ENCODE measurements around the gene COG2.
"Not testable (repeated sequence)": the region's sequence is repeated elsewhere in the genome, so short reads cannot be mapped to it uniquely, and the experiment has no call there.

COG2 gene

DNA sequence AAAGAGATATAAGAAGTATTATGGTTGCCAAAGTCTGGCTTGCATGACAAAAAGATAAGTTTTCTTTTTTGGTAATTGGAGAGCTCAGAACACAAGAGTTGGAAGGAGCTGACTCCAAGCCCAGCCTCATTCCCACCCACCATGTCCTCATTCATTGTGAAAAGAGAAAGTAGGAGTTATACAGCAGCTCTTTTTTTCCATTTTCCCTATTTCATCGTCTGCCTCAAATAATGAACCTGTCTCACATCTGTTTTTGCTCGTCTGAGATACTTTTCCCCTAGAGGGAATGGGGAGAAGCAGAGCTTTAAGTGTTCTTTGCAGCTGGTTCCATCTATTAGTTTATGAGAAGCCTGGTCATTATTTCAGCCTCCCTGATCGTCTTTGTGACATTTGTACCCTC lies 36.9 kb downstream of the COG2 start:
- no peak for DNase-seq (ENCODE audit: low read depth)

- DNase-seq (ENCODE audit: low read depth): no peak
Observed at GRCh38 chr1:230679825-230680224, 37.5 kb downstream of the COG2 start.

DNA sequence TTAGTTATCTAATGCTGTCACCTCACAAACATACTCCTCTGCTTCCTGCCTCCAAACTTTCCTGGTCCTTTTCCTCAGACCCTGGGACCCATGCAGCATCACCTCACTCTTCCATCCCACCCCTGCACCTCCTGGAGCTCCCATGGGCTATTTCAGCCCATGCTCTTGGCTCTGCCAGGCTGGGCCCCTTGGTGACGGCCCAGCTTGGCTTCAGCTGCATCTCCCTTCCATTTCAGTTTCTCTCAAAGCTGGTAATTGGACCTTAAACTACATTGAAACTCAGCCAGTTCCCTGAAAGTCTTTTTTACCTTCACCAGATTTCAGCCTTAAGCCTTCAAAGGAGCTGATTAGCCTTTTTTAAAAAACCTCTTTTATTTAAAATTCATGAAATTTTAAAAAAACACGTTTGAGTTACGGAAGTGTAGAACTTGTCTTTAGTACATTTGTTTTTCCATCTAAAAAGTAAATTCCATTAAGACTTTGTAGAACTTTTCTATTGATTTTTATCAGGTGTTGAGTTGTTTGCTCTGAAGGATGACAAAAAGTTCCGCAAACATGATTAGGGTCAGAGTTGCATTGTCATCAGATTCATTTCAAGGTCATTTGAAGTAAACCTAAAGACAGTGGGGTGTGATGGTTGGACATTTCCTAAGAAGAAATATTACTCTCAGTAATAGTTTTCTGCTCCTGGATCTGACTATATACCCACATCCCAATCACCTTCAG lies 38.2 kb downstream of the COG2 start:
- DNase-seq (ENCODE audit: low read depth): no peak

- peak; percentile 89 for DNase-seq (ENCODE audit: low read depth)
Observed at GRCh38 chr1:230681599-230681998, 39.3 kb downstream of the COG2 start.

- no peak for DNase-seq (ENCODE audit: low read depth)
Observed at GRCh38 chr1:230682274-230682673, 40.0 kb downstream of the COG2 start.

DNA sequence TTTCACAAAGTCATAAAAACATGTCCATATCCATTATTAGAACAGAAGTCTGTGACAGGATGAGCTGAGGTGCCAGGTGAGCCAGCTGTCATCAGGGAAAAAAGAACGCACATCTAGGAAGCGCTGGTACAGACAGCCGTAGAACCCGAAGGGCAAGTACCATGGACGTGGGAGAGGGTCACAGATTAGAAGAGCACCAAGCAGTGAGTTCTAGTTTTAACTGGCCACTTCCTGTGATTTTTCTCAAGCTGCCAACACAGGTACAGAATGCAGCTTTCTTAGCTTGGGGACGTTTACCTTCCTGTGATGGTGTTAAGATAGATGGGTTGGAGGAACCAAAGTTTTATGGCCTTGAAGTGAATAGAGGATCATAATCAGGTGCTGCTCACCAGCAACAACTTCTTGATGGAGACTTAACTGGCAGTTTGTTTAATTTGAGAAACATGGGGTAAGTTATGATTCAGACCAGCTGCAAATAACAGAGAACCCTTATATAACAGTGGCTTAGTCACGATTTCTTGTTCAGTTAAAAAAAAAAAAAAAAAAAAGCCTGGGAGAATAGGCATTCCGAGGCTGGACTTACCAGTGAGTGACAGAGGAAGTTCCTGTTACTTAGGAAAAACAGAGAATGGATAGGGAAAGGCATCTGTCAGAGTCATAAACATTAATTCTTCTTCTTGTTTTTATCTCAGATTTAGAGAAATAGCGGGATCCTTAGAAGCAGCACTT lies 40.8 kb downstream of the COG2 start:
- peak; percentile 67 for DNase-seq (ENCODE audit: low read depth)

DNA sequence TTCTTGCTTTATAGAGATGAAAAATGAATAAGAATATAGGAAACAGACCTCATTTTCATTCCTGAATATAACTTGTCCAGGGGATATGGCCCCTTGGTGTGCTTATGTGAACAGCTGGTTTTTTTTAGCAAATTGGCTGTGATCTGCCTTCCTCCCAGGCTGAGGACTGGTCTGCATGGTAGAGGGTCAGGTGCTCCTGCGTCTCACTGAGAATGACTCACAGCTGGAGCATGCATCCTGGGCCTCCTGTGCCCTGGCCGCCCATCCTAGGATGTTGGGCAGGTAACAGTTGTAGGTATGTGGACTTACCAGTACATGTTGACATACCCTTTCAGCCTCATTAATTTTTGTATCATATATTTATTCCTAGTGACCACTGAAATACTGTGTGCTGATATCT lies 41.9 kb downstream of the COG2 start:
- DNase-seq (ENCODE audit: low read depth): no peak

DNA sequence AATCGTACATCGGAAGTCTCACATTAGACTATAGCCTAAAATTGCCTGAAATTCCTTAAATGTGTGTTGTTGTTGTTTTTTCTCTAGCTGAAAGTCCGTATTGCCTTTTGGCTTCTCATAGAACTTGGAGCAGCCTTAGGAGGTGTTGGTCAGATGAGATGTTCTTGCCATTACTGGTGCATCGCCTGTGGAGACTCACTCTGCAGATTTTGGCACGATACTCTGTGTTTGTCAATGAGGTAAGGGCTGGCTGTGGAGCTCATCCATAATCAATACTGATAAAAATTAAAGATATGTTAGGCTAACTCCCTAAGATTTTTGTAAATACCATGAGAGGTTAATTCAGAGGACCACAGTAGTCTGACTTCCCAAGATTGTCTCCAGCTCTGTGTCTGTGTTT lies 42.7 kb downstream of the COG2 start:
- DNase-seq (ENCODE audit: low read depth): no peak

GRCh38 chr1:230686747-230687146 lies 44.5 kb downstream of the COG2 start:
- DNase-seq (ENCODE audit: low read depth): no peak

- DNase-seq (ENCODE audit: low read depth): no peak
Observed at GRCh38 chr1:230690101-230690500, 47.8 kb downstream of the COG2 start.

GRCh38 chr1:230691615-230692014 lies 49.3 kb downstream of the COG2 start:
- DNase-seq (ENCODE audit: low read depth): no peak

DNA sequence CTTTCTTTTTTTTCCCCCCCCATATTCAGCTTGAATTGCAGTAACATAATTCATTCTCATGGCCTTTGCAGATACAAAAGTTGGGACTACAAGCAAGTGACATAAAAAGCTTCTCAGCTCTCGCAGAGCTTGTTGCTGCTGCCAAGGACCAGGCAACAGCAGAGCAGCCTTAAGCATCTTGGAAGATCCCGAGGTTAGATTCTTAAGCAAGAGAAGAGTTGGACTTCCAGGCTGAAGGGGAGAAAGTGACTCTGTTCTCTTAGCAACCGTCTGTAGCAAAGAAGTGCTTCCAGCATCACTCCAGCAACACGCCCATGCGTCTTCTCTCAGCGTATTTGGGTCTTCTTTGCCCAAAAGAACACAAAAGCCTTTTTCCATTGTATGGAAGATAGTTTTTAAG lies 50.9 kb downstream of the COG2 start:
- DNase-seq (ENCODE audit: low read depth): no peak

GRCh38 chr1:230693777-230694176 lies 51.5 kb downstream of the COG2 start:
- DNase-seq (ENCODE audit: low read depth): no peak

- no peak for DNase-seq (ENCODE audit: low read depth)
Observed at GRCh38 chr1:230694464-230694863, 52.2 kb downstream of the COG2 start.

DNA sequence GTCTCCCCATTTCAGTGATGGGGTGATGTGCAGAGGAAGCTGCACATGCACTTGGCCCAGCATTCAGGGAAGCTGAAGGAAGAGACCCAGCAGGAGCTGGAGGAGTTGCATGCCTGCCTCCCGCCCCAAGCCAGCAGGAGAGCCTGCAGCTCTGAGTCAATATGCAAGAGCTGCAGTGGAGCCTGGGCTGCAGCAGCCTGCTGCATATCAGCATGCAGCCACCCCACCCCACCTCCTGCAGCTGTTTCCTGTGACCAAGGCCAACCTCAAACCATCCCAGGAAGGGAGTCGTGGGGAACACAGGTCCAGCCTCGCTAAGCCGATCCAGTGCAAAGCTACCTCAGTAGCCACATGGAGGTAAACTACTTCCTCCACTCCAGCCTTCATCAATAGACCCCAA lies 52.7 kb downstream of the COG2 start:
- DNase-seq (ENCODE audit: low read depth): no peak

GRCh38 chr1:230696218-230696617 lies 53.9 kb downstream of the COG2 start:
- DNase-seq (ENCODE audit: low read depth): no peak

DNA sequence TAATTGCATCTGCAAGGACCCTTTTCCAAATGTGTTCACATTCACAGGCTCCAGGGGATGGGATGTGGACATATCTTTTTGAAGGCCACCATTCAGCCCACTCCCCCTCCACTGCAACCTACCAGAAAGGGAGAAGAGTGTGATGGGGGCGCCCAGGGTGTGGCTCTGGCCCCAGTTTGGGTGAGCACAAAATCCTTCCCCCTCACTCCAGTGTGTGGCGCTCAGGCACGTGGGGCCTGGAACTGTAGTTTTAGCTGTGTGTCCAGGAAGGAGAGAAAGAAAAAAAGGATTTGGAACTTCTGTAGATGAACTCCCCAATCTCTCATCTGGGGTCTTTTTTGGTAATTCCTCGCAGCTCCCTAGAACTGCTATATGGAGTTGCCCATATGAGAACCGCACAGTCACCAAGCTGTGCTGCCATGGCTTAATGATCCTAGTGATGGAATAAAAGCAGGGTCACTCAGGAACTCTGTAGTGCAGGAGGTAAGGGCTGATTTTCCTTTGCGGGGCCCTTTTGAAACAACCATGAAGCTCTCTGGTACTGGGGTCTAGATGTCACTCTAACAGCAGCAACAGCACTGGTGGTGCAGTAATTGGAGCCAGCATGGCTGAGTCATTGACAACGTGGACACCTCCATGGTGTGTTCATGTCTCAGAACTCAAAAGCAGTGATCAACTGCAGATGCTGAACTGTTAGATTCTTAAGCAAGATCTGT lies 54.6 kb downstream of the COG2 start:
- peak; percentile 38 for DNase-seq (ENCODE audit: low read depth)

DNA sequence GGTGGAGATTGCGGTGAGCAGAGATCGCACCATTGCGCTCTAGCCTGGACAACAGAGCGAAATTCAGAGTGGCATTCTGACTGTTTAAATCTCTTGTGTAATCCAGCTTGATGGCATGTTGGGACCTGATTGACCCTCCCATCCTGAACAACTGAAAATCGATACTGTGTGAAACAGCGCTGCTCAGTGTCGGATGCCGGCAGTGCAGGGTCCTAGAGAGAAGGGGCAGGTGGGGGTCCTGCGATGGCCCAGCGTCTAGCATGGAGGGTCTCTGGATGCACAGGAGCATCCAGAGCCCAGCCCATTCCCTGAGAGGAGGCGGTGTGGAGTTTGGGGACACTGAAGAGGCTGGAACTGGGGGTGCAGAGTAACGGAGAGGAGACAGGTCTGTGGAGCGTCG lies 55.8 kb downstream of the COG2 start:
- DNase-seq (ENCODE audit: low read depth): no peak

DNA sequence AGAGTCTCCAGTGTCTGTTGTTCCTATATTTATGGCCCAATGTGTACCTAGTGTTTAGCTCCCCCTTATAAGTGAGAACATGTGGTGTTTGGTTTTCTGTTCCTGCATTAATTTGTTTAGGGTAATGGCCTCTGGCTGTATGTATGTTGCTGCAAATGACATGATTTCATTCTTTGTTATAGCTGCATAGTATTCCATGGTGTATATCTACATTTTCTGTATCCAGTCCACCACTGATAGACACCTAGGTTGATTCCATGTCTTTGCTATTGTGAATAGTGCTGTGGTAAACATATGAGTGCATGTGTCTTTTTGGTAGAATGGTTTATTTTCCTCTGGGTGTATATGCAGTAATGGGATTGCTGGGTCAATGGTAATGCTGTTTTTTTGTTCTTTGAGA lies 56.7 kb downstream of the COG2 start:
- not testable (repeated sequence) for DNase-seq (ENCODE audit: low read depth)

- DNase-seq (ENCODE audit: low read depth): no peak
Observed at GRCh38 chr1:230699716-230700115, 57.4 kb downstream of the COG2 start.

- DNase-seq (ENCODE audit: low read depth): no peak
Observed at GRCh38 chr1:230700132-230700531, 57.9 kb downstream of the COG2 start.

GRCh38 chr1:230701434-230701833 lies 59.2 kb downstream of the COG2 start:
- no peak for DNase-seq (ENCODE audit: low read depth)

Measured in iris pigment epithelial cell (primary cell).